Measurements from ENCODE around the gene POU2AF1.

GRCh38 chr11:111361052-111361801 lies 17.8 kb downstream of the POU2AF1 start:
- TF ChIP-seq CTCF (IDR thresholded peaks at IDR 0.05; ENCODE audit: low read length) (no peak), EZH2phosphoT487 (IDR thresholded peaks at IDR 0.05; ENCODE audit: low read length) (no peak)

Data from MM.1S (cell line).